NOMO-1 (cell line): ENCODE measurements around the gene AMIGO1.

ENCODE experiments used
- DNase-seq, 2 experiments: peaks; one replicate each; lab custom pipeline; 2025; ENCODE audit not compliant: unreplicated experiment in 2 of 2; lab: John Stamatoyannopoulos, UW

Gene AMIGO1

DNA sequence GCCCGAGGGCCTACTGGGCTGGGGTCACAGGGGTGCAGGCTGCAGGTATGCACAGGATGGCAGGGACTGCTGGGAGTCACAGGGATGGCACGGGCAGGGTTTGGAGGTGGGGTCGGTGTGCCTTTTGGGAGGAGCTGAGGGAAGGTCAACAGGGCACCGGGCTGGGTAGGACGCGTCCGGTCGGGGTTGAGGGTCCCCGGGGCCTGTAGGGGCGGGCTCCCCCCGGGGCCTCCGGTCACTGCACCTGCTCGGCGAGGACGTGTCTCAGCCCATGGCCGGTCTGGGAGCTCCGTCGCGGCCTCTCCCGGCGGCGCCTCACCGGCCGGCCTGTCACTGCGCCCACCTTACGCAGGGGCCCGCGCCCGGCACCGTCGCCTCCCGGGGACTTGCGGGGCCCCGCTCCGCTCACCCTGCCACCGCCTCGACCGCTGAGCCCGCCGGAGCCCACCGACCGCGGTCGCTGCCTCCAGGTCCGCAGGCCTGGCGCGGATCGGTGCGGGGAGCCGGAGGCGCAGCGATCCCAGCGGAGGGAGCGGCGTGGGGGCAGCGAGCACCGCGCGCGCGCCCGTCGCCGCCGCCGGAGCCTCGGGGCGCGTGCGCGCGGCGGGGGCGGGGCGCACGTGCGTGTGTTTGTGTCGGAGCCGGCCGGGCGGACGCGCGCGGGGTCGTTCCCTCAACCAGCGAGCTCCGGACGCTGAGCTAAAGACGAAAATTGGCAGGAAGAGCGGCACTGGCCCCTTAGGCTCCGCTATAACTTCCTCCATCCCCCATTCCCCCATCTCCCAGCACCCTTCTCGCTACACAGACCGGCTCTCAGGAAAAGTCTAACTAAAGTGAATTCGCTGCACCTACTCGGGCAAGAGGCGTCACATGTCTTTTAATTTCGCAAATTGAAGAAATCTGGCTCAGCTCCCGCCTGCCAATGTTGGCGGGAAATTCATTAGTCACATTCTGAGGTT is at the start of gene AMIGO1:
AMIGO1 (minus strand) TSS at position 552 of the 959 bp plus-strand sequence. CDS start 815 bp downstream, outside the sequence.
- DNase-seq = peak; percentile 34 to 59

DNA sequence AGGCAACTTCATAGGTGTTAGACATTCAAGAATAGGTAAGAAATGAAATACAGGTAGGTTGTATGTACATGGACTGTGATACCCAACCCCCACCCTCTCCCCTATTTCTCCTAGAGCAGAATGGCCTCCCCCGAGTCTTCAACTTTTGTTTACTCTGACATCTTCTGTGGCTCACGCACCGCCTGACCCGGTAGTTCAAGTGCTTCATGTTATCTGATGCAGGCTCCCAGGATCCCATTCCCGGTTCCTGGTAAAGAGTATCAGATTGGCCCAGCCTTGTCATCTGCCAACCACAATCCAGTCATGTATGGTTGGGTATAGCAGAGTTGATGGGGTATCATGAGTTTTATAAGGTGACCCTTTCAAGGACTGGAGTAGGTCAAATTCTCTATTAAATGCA is 48.0 kb upstream of the AMIGO1 start:
- DNase-seq = no peak

- no peak for DNase-seq
These were observed 47.0 kb upstream of the AMIGO1 start for GRCh38 chr1:109556563-109556962.

DNA sequence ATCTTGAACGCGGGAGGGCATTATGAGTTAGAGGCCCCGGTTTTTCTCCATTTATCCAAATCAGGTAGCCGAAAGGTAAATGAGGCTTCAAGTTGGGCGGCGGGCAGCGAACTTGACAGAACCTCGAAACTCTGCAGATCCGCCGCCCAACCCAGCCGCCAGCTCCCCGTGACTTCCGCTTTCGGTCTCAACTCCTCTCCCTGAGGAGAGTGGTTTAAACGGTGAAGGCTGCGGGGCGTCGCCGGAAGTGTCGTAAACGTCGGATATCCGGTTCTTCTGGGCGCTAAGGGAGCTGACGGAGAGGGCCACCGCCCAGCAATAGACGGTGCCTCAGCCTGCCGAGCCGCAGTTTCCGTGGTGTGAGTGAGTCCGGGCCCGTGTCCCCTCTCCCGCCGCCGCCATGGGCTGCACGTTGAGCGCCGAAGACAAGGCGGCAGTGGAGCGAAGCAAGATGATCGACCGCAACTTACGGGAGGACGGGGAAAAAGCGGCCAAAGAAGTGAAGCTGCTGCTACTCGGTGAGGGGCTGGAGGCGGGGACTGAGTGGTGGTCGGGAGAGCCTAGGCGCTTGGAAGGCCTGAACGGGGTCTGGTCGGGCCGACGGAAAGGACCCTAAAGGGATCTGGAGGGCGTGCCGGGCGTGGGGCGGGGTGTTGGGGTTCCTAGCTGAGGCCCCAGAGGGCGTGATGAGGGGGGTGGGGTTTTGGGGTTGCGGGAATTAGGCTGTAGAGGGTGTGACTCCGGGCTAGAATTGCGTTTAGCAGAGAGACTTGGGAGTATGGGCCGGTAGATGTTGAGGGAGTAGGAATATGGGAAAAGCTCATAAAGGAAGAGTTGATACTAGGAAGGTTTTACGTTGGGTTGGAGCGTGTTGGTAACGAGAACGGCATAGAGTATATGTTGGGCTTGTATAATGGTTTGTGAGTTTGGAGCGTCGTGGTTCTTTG is 39.1 kb upstream of the AMIGO1 start, which contains the start of gene GNAI3:
GNAI3 (plus strand) TSS at position 295 of the 947 bp plus-strand sequence; CDS start at position 401, 106 bp downstream.
- peak; percentile 92 to 97 for DNase-seq

DNA sequence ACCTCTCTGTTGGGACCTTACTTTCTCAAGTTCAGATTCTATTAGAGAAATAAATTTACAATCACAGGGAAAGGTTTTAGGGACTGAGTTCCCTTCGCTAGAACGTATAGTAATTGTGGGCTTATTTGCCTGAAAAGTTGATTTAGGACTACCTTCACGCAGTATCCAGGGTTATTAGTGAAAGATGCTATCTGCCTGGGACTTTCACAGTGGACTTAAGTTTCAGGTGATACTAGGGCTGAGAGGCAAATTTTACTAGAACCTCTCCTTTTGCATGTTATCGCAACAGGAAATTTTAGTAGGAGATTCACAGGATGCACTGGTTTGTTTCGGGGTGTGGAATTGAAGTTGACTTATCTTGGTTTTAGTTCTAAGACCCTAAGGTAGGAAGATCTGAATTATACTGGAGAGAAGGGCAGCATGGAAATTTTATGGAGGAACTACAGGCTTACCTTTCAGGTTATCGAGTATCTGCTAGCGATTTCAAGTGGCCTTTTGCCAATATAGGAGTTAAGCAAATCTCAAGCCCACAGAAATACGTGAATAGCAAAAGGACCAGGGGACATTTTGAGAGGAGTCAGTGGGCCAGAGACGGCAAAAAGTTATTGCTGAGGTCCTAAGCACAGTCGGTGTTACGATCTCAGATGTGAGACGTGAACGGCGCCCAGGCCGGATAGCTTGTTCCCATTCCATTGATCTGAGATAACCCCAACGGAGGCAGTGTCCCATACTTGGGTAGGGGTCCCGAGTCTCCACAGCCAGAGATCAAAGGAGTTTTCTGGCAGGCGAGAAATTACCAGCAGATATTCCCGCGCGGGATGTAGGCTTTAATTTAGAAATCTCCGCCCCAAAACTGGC is 38.2 kb upstream of the AMIGO1 start:
- DNase-seq = peak; percentile 16 to 27

- peak; percentile 88 to 91 for DNase-seq
These were observed 37.0 kb upstream of the AMIGO1 start for GRCh38 chr1:109546311-109547109.

DNA sequence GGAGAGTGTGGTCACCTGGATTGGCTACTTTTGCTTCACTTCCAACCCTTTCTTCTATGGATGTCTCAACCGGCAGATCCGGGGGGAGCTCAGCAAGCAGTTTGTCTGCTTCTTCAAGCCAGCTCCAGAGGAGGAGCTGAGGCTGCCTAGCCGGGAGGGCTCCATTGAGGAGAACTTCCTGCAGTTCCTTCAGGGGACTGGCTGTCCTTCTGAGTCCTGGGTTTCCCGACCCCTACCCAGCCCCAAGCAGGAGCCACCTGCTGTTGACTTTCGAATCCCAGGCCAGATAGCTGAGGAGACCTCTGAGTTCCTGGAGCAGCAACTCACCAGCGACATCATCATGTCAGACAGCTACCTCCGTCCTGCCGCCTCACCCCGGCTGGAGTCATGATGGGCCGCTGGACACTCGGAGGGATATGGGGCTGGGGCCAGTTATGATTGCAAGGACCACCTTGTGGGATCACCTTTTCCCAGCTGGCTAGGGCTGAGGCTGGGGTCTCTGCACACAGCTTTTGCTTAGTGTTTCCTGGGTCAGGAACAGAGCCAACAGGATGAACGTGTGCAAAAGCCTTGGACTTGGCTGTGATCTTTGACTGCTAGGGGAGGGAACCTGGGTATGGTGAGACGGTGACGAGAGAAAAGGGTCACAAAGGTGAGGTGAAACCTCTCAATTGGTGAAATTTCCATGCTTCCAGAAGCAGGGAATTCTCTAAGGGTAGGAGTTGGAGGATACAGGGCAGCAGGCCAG is 34.6 kb upstream of the AMIGO1 start:
- DNase-seq = no peak

- no peak for DNase-seq
These were observed 33.9 kb upstream of the AMIGO1 start for GRCh38 chr1:109543283-109543987.

DNA sequence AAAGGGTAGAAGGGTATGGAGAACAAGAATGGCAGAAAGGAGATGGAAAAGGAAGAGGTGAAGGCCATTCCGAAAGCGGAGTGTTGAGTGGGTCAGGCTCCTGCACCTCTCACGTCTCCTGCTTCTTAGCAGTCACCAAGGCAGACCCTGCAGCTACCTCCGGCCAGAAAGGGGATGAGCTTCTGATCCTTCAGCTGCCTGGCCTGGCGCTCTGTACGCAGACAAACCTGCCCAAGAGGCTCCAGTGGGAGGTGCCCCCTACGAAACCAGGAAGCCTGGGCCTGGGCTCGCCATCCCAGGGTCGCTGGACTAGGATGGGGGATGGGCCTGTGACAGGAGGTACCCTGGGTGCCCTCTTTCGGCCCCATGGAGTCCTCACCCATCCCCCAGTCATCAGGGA is 33.1 kb upstream of the AMIGO1 start:
- DNase-seq = no peak

DNA sequence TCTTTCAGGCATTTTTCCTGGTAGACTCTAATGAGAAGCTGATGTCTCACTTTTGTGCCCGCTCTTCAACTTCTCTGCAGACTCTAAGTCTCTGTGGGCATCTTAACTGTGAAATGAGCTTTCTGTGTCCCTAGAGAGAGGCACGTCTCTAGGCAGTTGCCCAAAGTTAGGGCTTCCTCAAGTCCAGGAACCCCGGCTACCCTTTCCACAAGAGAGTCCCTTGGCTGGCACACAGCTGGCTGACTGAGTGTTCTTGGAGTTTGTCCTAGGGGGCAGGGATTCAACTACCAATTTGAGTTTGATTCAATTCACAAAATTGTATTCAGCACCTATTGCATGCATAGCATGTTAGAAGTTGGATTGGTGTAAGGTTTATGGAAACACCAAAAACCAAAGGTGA is 31.6 kb upstream of the AMIGO1 start:
- DNase-seq = no peak

DNA sequence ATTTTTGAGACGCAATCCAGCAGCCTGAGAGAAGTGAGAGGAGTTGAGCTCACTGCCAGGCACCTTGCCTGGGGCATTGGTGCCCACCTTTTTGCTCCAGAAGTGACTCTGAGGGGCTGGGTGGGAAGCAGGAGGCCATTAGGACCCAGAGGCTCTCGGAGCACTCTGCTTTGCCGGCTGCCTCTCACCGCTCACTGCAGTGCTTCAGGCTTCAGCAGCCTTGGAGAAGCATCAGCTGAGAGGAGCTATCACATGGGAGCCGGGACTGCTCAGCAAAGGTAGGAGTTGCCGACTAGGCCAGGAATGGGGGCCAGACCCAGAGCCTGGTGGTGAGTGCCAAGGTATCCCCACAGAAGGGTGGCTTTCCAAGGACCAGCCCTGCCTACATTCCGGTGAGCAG is 30.1 kb upstream of the AMIGO1 start, which contains the start of gene GPR61:
GPR61 (plus strand) TSS at position 197 of the 400 bp plus-strand sequence. CDS start 3,151 bp downstream, outside the sequence.
- no peak for DNase-seq

DNA sequence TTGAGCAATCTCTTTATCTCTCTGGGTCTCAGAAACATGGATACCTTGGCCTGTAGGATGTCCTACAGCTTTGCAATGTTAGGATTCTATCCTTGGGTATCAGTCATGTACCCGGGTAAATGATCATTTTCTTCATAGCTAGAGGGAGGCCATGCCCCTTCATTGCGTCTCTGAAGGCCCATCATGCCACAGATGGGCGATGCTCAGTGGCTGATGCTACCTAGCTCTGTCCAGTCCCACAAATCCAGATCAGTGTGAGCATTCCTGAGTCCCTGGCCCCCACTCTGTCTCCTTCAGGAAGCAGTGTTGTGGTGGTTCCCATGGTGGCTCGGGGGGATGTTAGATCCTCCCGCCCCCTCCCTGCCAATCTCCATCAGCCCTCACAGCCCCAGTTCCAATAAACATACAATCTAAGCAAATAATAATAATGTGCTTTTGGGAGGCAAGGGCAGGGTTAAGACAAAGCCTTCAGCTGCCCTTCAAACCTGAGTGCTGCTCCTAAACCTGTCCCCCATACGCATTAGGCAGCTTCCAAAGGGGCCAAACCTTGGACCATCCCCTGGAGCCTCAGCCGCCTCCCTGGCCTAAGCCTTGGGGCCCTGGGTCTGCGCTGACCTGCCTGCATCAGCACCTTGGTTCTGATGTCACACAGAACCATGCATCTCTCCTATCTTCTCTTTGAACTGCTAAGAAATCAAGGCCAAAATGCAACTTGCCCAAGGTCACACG is 29.5 kb upstream of the AMIGO1 start:
- no peak for DNase-seq

DNA sequence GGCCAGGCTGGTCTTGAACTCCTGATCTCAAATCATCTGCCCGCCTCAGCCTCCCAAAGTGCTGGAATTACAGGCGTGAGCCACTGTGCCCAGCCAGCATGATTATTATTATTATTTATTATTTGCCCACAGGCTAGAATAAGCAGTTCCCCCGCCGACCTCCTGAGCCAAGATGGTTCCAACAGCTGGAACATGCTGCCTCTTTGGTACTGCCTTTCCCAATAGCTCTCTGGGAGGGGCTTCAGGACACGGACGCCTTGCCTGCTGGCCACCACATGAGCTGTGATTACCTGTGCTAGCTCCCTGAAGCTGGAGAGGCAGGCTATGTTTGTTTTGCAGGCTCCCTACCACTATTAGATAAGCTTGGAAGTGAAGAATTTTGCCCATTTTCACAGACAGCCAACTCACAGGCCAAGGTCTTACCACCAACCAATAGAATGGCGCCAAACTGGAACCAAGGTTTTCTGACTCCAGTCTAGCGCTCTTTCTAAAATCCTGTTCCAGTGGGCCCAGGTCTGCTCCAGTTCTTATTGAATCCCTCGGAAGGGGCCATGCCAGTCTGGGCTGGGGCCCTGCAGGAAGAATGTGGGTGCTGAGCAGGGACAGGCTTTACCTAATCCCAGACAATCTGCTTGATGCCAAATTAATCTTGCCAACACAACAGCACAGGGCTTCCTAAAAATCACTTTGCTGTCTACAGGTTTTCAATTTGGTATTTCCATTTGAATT is 28.1 kb upstream of the AMIGO1 start:
- DNase-seq = no peak

DNA sequence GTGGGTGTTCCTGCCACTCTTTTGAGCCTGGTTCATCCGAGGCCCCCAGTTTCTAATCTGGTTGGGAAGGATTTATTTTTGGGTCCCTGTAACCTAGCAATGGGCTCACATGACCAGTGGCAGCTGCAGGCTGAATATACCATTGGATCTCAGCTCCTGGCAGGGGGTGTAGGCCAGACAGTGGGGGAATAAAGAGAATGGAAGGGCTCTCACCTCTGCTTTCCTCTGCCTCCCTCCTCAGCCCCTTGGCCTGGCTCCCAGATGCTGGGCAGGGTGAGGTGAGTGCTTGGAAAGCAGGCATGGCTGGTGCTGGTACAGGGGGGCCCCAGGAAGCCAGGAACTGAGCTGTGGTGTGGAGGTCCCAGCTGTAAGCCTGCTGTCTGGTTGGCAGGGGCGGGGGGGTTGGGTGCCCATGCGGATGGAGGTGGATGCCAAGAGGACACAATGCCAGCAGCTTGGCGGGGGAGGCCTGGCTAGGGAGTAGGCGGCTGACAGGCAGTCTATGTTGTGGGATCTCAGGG is 26.5 kb upstream of the AMIGO1 start:
- no peak for DNase-seq

DNA sequence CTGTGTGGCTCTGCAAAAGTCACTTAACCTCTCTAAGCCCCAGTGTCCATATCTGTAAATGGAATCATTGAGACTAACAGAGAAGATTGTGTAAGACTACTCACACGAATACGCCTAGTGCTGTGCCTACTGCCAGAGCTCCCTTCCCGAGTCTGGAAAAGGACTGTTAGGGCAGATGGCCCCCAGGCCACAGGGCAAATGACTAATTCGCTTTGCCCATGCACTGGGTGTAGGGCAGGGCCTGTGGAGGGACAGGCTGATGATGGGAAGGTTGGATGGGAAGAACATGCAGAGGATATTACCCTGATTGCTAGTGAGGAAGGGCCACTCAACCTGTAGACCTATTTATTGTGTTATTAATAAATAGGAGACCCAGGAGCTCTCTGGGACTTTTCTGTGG is 26.0 kb upstream of the AMIGO1 start:
- DNase-seq = no peak

DNA sequence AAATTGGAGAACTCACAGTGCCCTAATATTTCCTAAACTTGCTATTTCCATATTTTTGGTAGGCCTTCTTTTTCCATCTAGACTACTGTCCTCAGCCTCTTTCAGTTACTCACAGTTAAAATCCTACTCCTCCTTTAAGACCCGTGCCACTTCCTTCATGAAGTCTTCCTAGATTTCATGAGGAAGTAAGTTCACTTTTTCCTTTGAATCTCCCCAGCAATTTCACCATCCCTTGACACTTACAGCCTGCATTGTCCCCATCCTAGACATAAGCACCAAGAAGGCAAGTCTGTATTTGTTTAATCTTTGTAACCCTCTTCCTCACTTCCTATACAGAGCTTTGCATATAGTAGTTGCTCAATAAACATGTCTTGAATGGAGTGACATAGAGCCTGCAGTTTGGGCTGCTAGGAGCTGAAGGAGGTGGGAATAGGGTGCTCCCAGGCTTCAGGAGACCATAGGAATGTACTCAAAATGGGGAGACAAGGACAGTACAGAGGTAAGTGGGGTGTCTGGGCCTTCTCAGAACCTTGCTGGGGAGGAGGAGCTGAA is 24.9 kb upstream of the AMIGO1 start:
- no peak for DNase-seq
